Glutamatergic neuron (in vitro differentiated cells): Measurements from ENCODE around the gene SIK3. TPM values are rescaled to one million over a fixed set of nuclear protein-coding genes. Genes with fewer than 3 reads are reported as not detected.

ENCODE experiments used
- DNase-seq: peaks from one replicate; pipeline ENCODE4 v3.0.0; 2022
- H3K27ac Mint-ChIP-seq: one replicate; pipeline ENCODE4 v1.8.0; 2020; ENCODE audit warnings: mild to moderate bottlenecking, mixed read lengths, inconsistent platforms; ENCODE audit not compliant: unreplicated experiment
- H3K27me3 Mint-ChIP-seq: one replicate; pipeline ENCODE4 v1.8.0; 2020; ENCODE audit warnings: mild to moderate bottlenecking, moderate library complexity, mixed read lengths, inconsistent platforms; ENCODE audit not compliant: unreplicated experiment
- H3K36me3 Mint-ChIP-seq: one replicate; pipeline ENCODE4 v1.8.0; 2020; ENCODE audit warnings: mild to moderate bottlenecking, mixed read lengths, inconsistent platforms; ENCODE audit not compliant: unreplicated experiment
- H3K4me1 Mint-ChIP-seq: one replicate; pipeline ENCODE4 v1.8.0; 2020; ENCODE audit warnings: mild to moderate bottlenecking, low read depth, mixed read lengths, inconsistent platforms; ENCODE audit not compliant: unreplicated experiment
- H3K4me3 Mint-ChIP-seq: one replicate; pipeline ENCODE4 v1.8.0; 2020; ENCODE audit warnings: mild to moderate bottlenecking, mixed read lengths, inconsistent platforms; ENCODE audit not compliant: unreplicated experiment
- H3K9me3 Mint-ChIP-seq: one replicate; pipeline ENCODE4 v1.8.0; 2020; ENCODE audit warnings: mild to moderate bottlenecking, moderate library complexity, mixed read lengths, inconsistent platforms; ENCODE audit not compliant: unreplicated experiment
- total RNA-seq: library from RNA; stranded (reverse); fragmentation: NEBNext Ultra II Directional; extraction: Animal tissue kit (Norgen Biotek cat#: 25700); gene quantifications from one replicate; pipeline ENCODE4 v1.2.1, GENCODE V29; 2021; ENCODE audit not compliant: unreplicated experiment
- TF ChIP-seq, protein P1 (sequence below): fragments of 200-600 bp; sonication (generic); IDR thresholded peaks from one replicate; pipeline ENCODE4 v1.5.0; 2021; ENCODE audit not compliant: partially characterized antibody, unreplicated experiment

SIK3 gene
- total RNA-seq, 1 donor from 2014 or later = 22.2 TPM

DNA sequence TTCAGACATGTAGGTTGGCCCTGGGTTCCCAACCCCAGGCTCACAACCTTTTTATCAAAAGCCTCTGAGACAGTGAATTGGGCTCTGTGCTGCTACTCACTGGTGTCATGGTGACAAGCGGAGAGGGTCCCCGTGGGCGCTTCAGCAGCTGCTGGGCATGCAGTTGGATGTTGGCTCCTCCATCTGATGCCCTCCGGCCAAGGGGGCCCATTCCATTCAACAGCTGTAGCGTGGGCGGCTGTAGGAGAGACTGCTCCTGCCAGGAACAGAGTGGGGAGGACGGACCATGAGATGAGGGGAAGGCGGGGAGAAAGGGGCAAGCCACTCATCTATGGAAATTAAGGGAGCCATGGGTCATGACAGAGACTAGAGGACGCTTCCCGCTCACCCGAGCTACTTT is 224.8 kb downstream of the SIK3 start:
- TF ChIP-seq, protein P1, sequence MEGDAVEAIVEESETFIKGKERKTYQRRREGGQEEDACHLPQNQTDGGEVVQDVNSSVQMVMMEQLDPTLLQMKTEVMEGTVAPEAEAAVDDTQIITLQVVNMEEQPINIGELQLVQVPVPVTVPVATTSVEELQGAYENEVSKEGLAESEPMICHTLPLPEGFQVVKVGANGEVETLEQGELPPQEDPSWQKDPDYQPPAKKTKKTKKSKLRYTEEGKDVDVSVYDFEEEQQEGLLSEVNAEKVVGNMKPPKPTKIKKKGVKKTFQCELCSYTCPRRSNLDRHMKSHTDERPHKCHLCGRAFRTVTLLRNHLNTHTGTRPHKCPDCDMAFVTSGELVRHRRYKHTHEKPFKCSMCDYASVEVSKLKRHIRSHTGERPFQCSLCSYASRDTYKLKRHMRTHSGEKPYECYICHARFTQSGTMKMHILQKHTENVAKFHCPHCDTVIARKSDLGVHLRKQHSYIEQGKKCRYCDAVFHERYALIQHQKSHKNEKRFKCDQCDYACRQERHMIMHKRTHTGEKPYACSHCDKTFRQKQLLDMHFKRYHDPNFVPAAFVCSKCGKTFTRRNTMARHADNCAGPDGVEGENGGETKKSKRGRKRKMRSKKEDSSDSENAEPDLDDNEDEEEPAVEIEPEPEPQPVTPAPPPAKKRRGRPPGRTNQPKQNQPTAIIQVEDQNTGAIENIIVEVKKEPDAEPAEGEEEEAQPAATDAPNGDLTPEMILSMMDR = no peak
- Mint-ChIP-seq H3K4me3 (no peak overlapping the region), H3K36me3 (no peaks in the 10 kb centered on the region), H3K27ac (no peak overlapping the region), H3K9me3 (peaks cover 1% of the 10 kb centered on the region), H3K27me3 (no peaks in the 10 kb centered on the region), H3K4me1 (no peaks in the 10 kb centered on the region)
- no peak for DNase-seq

DNA sequence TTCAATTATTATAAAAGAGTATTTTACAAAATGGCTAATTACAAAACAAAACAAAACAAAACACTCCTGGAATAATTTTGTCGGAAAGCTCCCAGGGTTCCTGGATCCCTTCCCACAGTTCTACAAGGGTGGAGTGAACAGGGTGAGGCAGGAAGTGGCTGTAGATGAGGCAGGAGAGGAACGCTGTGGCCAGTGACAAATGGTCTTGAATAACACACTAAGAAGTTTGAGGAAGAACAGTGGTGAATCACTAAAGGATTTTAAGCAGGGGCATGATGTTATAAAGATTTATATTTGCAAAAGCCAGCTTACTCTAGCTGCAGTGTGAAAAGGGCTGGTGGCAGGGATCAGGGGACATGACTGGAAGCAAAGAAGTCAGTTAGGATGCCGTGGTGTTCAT is 227.0 kb downstream of the SIK3 start:
- no peaks in the 10 kb centered on the region for H3K4me1 Mint-ChIP-seq
- H3K27me3 Mint-ChIP-seq = no peaks in the 10 kb centered on the region
- peaks cover 1% of the 10 kb centered on the region for H3K9me3 Mint-ChIP-seq
- no peak for DNase-seq
- H3K4me3 Mint-ChIP-seq = no peak overlapping the region
- no peak overlapping the region for H3K27ac Mint-ChIP-seq
- H3K36me3 Mint-ChIP-seq = no peaks in the 10 kb centered on the region
- TF ChIP-seq, protein P1 = no peak

DNA sequence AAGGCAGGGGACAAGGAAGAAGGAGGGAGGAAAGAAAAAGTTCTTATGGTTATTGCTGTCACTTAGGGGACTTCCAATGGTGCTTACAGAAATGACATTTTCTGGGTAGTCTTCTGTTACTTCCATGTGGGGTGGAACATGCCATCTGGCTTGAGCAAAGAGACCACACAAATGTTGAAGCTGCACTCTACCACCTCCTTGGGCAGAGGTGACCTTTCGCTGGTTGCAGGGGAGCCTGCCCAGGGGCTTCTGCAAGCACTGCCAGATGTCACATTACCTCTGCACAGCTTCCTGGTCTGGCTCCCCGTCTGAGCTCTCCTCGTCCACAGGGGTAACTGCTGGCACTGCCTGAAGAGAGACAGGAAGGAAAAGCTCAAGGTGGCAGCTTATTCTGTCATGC is 228.2 kb downstream of the SIK3 start:
- Mint-ChIP-seq H3K4me1 (no peaks in the 10 kb centered on the region), H3K9me3 (peaks cover 1% of the 10 kb centered on the region), H3K36me3 (no peaks in the 10 kb centered on the region), H3K27me3 (no peaks in the 10 kb centered on the region), H3K4me3 (no peak overlapping the region), H3K27ac (no peak overlapping the region)
- TF ChIP-seq, protein P1 = no peak
- DNase-seq = no peak

DNA sequence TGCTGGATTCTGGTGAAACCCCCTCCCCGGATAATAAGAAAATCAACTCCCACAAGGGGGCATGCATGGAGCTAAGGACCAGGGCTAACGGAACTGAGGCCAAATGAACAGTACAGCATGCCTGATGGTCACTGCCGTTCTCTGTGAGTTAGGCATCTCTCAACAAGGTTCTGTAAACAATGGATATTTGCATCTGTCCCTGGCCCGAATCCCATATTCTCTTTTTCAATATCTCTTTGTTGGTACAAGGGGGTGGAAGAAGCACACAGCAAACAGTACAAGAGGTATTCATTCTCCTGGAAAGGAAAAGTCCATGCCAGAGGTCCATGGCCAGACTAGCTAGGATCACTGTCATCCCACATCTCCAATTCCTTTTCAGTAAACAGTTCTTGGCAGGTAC is 228.6 kb downstream of the SIK3 start:
- DNase-seq = no peak
- TF ChIP-seq, protein P1 = no peak
- H3K4me1 Mint-ChIP-seq = no peaks in the 10 kb centered on the region
- no peaks in the 10 kb centered on the region for H3K36me3 Mint-ChIP-seq
- no peak overlapping the region for H3K4me3 Mint-ChIP-seq
- H3K9me3 Mint-ChIP-seq = peaks cover 1% of the 10 kb centered on the region
- H3K27ac Mint-ChIP-seq = no peak overlapping the region
- no peaks in the 10 kb centered on the region for H3K27me3 Mint-ChIP-seq

DNA sequence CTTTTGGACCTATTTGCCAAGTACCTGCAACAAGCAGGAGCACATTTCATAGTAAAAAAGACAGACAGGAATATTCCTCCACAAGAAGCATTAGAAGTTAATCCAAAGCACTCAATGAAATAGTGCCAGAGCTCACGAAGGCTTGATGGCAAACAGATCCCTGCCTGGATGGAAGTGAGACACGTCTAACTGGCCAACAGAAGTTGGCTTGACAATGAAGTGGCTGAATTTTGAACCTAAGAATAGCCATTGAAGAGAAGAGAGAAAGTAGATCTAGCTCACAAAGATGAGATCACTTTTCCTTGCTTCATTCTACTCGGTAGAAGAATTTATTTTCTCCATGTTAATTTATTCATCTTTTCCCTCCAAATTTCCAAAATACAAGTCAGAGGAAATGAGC is 230.2 kb downstream of the SIK3 start:
- no peak overlapping the region for H3K27ac Mint-ChIP-seq

More for the DNA sequence above, 230.2 kb downstream of the SIK3 start:
- H3K4me1 Mint-ChIP-seq = no peaks in the 10 kb centered on the region
- H3K27me3 Mint-ChIP-seq = no peaks in the 10 kb centered on the region
- no peak for DNase-seq
- TF ChIP-seq, protein P1 = no peak
- peaks cover 1% of the 10 kb centered on the region for H3K9me3 Mint-ChIP-seq
- H3K4me3 Mint-ChIP-seq = no peak overlapping the region
- no peaks in the 10 kb centered on the region for H3K36me3 Mint-ChIP-seq
